CD4-positive, alpha-beta T cell treated with Interleukin-6 at 100 ng/mL for 8 hours (primary cell): Measurements from ENCODE around the gene CLEC4M.
"Not testable (repeated sequence)": the region's sequence is repeated elsewhere in the genome, so short reads cannot be mapped to it uniquely, and the experiment has no call there.

Experiments
- DNase-seq: peaks from one replicate; pipeline ENCODE4 v3.0.0-alpha.2; 2020; ENCODE audit warnings: mixed read lengths, low spot score

The CLEC4M gene

GRCh38 chr19:7740682-7741054, 22.4 kb upstream of the CLEC4M start:
- DNase-seq: no peak

DNA sequence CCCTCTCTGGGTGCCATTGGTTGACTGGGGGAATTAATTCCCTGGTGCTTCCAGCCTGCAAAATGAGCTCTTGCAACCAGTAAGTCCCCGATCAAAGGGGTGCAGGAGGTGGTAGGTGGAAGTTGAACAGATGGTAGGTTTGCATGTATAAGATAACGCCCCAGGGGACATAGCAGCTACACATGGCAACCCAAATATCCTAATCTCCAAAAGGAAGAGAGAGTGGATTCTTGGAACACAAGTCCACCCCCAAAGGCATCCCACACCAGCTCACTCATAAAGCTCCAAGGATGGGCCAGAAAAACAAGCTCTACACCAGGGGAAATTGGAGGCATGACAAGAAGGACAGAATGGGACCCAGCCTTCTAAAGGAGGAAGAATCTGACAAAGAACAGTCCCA, 20.5 kb upstream of the CLEC4M start:
- DNase-seq: no peak

GRCh38 chr19:7742991-7743390, 20.1 kb upstream of the CLEC4M start:
- DNase-seq: no peak

GRCh38 chr19:7743425-7743841, 19.6 kb upstream of the CLEC4M start:
- DNase-seq: no peak

GRCh38 chr19:7744199-7744786, 18.8 kb upstream of the CLEC4M start:
- no peak for DNase-seq

- DNase-seq: no peak
These were observed 18.0 kb upstream of the CLEC4M start for GRCh38 chr19:7744871-7745650.

DNA sequence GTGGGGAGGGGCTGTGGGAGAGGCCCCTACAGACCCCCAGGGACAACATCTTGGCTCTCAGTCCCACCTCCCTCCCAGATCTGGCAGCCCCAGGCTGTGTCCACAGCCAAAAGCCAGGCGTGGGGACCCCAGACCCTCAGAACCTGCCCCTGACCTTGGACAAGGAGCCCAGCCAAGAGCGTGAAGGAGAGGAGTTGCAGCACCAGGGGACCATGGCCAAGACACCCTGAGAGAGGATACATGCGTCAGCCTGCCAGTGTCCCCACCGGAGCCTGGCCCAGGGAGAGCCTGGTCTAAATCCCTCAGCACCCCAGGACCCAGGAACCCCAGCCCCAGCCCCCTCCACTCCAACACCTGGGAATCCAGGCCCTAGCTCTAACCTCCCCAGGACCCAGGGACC, 16.7 kb upstream of the CLEC4M start:
- not testable (repeated sequence) for DNase-seq

- no peak for DNase-seq
These were observed 15.8 kb upstream of the CLEC4M start, which contains the start of gene CD209 for GRCh38 chr19:7746903-7747884. TSS of gene CD209 (minus strand) at chr19:7747534. CDS start at chr19:7747511, 23 bp downstream.

DNA sequence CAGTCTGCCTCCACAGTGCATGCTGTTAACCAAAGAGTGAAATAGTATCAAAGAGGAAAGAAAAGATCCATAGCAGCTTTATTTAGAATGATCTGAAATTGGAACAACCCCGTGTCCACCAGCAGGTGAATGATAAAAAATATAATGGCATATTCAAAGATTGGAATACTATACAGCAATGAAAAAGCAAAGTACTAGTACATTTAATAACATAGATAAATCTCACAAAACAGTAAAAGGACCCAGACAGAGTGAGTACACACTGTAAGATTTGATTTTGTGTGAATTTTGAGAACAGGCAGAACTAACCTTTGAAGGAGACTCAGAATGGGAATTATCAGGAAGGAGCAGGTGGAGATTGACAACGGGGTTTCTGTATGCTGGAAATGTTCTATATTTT, 14.9 kb upstream of the CLEC4M start:
- no peak for DNase-seq

DNA sequence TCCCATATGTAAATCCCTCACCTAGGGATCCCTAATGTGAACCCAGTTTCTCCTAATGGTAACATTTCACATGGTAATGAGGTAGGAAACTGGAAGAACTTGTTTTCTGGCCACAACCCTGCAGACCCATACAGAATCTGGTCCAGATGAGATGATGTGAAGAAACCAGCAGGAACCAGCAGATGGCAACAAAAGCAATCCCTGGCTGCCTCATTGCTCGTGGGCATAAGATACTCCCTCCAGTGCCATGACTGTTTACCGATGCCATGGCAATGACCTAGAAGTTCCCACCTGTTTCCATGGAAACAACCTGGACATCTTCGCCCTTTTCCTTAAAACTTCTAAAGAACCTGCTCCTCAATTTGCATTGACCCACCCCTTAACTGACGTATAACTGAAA, 14.3 kb upstream of the CLEC4M start:
- DNase-seq: no peak

- DNase-seq: peak; percentile 35
These were observed 11.8 kb upstream of the CLEC4M start for GRCh38 chr19:7751157-7751783.

DNA sequence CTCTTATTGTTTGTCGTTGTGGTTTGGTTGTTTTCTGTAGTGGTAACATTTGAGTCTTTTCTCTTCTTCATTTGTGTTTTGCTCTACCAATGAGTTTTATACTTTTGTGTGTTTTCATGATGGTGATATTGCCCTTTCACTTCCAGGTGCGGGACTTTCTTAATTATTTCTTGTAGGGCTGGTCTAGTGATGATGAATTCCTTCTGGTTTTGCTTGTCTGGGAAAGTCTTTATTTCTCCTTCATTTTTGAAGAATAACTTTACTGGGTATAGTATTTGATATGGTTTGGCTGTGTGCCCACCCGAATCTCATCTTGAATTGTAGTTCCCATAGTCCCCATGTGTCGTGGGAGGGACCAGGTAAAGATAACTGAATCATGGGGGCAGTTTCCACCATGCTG, 6.8 kb upstream of the CLEC4M start:
- no peak for DNase-seq

DNA sequence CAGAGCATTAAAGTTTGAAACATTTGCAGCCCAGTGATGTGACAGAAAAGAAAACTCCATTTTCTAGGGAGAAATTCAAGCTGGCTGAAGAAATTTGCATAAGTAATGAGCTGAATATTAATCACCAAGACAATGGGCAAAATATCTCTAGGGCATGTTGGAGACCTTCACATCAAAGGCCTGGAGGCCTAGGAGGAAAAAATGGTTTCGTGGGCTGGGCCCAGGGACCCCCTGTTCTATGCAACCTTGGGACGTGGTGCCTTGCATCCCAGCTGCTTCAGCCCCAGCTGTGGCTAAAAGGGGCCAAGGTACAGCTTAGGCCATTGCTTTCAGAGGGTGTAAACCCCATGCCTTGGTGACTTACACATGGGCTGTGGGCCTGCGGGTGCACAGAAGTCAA, 5.7 kb upstream of the CLEC4M start:
- DNase-seq: no peak

DNA sequence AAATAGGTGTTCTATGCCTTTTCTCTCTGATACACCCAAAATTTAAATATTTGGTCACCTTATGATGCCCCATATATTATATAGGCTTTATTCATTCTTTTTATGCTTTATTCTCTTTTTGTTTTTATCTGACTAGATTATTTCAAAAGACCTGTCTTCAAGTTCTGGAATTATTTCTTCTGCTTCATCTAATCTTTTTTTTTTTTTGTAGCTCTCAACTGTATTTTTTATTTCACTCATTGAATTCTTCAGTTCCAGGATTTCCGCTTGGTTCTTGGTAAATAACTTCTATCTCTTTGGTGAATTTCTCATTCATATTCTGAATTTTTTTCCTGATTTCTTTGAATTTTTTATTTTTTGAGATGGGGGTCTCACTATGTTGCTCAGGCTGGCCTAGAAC, 3.9 kb upstream of the CLEC4M start:
- DNase-seq: no peak

- DNase-seq: no peak
These were observed 653 bp downstream of the CLEC4M start for GRCh38 chr19:7763696-7764095.

DNA sequence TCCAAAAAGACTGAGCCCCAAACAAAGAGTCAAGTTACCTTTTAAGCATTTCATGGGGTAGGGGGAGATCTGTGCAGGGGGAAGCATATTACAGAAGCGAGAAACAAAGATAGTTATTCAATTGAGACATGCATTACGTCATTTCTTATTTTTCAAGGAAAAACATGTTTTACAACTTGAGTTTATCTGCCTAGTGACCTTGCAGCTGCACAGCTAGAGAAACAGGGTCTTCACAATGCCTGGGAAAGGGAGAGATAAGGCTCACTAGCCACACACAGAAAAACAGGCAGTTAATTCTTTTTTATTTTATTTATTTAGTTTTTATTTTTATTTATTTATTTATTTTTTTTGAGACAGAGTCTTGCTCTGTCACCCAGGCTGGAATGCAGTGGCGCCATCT, 1.1 kb downstream of the CLEC4M start:
- DNase-seq: not testable (repeated sequence)

DNA sequence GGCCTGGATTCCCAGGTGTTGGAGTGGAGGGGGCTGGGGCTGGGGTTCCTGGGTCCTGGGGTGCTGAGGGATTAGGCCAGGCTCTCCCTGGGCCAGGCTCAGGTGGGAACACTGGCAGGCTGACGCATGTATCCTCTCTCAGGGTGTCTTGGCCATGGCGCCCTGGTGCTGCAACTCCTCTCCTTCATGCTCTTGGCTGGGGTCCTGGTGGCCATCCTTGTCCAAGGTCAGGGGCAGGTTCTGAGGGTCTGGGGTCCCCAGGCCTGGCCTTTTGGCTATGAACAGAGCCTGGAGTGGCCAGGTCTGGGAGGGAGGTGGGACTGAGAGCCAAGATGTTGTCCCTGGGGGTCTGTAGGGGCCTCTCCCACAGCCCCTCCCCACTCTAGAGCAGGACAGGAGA, 2.0 kb downstream of the CLEC4M start:
- DNase-seq: not testable (repeated sequence)

DNA sequence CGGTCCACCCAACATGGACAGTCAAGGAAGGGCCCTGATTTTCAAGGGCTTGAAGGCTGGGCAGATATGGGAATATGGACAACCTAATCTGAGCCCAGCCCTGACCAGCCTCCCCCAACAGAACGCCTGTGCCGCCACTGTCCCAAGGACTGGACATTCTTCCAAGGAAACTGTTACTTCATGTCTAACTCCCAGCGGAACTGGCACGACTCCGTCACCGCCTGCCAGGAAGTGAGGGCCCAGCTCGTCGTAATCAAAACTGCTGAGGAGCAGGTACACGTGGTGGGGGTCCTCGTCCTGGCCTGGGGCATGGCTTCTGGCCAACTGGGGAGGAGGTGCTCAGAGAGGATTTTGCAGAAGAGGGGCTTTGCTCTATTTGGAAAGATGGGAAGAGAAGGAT, 3.5 kb downstream of the CLEC4M start:
- no peak for DNase-seq

DNA sequence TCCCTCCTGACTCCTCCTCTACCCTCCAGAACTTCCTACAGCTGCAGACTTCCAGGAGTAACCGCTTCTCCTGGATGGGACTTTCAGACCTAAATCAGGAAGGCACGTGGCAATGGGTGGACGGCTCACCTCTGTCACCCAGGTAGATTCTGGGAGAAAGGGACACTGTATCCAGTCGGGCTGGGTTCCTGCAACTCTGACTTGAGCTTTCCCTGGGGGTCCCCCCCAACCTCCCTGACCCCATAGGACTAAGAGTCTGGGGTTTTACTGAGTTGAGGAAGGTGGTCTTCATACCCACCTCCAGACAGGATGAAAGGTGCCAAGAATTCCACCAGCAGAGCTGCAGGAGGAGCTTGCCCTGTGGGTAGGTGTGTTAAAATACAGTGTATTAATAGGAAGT, 4.4 kb downstream of the CLEC4M start:
- DNase-seq: no peak

- no peak for DNase-seq
These were observed 6.1 kb downstream of the CLEC4M start for GRCh38 chr19:7769171-7769570.

DNA sequence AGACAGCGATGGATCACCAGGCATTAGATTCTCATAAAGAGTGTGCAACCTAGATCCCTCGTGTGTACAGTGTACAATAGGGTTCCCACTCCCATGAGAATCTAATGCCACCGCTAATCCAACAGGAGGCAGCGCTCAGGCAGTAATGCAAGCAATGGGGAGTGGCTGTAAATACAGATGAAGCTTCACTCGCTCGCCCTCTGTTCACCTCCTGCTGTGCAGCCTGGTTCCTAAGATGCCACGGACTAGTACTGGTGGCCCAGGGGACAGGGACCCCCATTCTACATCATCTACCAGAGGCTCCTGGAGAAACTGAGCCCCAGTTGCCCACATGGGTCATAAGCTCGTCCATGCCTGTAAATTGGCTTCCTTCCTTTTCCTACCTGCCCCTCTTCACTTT, 8.0 kb downstream of the CLEC4M start:
- no peak for DNase-seq

DNA sequence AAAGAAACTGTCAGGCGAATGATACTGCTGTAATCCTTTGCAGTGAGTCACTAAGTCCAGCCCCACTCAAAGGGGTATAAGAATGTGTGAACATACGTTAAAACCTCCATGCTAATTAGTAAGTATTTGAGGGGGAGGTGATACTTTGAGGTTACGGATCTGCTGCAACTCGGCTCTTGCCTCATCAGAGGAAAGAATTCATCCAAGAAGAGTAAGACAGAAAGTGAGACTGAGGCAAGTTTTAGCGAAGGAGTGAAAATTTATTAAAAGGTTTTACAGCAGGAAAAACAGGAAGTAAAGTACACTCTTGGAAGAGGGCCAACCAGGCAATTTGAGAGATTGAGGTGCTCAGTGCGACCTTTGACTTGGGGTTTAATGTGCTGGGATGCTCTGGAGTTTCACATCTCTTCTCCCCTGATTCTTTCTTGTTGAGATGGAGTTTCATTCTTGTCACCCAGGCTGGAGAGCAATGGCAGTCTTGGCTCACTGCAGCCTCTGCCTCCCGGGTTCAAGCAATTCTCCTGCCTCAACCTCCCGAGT, 9.8 kb downstream of the CLEC4M start:
- DNase-seq: peak; percentile 25
